ENCODE results near the gene BNC2. TPM values are rescaled to one million over a fixed set of nuclear protein-coding genes. Genes with fewer than 3 reads are reported as not detected.

BNC2 gene
- total and polyA plus RNA-seq, 8 donors, result 0.28 to 7.6 (median 0.99) TPM

GRCh38 chr9:16559418-16560188 lies 310.9 kb downstream of the BNC2 start:
- no peak for TF ChIP-seq CTCF (IDR thresholded peaks at IDR 0.05)
- ATAC-seq, result peak in 2 of 4 donors; percentile 27 to 38
- H3K4me3 ChIP-seq, result no peak overlapping the region

GRCh38 chr9:16555802-16556201 lies 314.7 kb downstream of the BNC2 start:
- Histone ChIP-seq H3K27me3 (no peaks in the 10 kb centered on the region), H3K9me3 (no peaks in the 10 kb centered on the region), H3K27ac (no peak overlapping the region), H3K36me3 (no peaks in the 10 kb centered on the region), H3K4me3 (no peak overlapping the region), H3K4me1 (no peaks in the 10 kb centered on the region)
- ATAC-seq, result no peak
- FAIRE-seq, result no peak
- WGBS, 2 donors, result 87 to 89% methylated on average over 1 of the region's 1 CpG
- no peak for DNase-seq
- intact Hi-C loops (cut with DNase I), result loop anchor here in 1 of 3 donors (10.0 kb wide), 1 partner anchor 59 kb away; no protein-coding TSS in a partner anchor
- no peak for TF ChIP-seq CTCF (IDR thresholded peaks at IDR 0.05)

More at GRCh38 chr9:16559418-16560188, 310.9 kb downstream of the BNC2 start:
- no peaks in the 10 kb centered on the region for H3K9me3 ChIP-seq
- H3K4me1 ChIP-seq, result no peaks in the 10 kb centered on the region
- 40 to 42% methylated on average over 6 of the region's 6 CpGs for WGBS, 2 donors
- H3K27me3 ChIP-seq, result no peaks in the 10 kb centered on the region
- H3K27ac ChIP-seq, result no peak overlapping the region
- intact Hi-C loops (cut with DNase I), result loop anchor here in 1 of 3 donors (10.0 kb wide), 1 partner anchor 55 kb away; no protein-coding TSS in a partner anchor
- FAIRE-seq (no peak), DNase-seq (no peak)
- no peaks in the 10 kb centered on the region for H3K36me3 ChIP-seq

- H3K27me3 ChIP-seq, result no peaks in the 10 kb centered on the region
- no peak overlapping the region for H3K27ac ChIP-seq
- H3K36me3 ChIP-seq, result no peaks in the 10 kb centered on the region
- WGBS, 2 donors, result 67 to 74% methylated on average over 7 of the region's 7 CpGs
- no peak for ATAC-seq
- TF ChIP-seq CTCF (IDR thresholded peaks at IDR 0.05), result no peak
- no peak for DNase-seq
- no peaks in the 10 kb centered on the region for H3K4me1 ChIP-seq
- no peak for FAIRE-seq
- H3K9me3 ChIP-seq, result no peaks in the 10 kb centered on the region
- no peak overlapping the region for H3K4me3 ChIP-seq
- intact Hi-C loops (cut with DNase I), result loop anchor here in 1 of 3 donors (10.0 kb wide), 1 partner anchor 61 kb away; no protein-coding TSS in a partner anchor
Observed at GRCh38 chr9:16553869-16554540, 316.5 kb downstream of the BNC2 start.

GRCh38 chr9:16552252-16552651 lies 318.2 kb downstream of the BNC2 start:
- no peak overlapping the region for H3K4me3 ChIP-seq
- H3K4me1 ChIP-seq, result no peaks in the 10 kb centered on the region
- DNase-seq (peak in 2 of 6 donors; percentile 8 to 42), ATAC-seq (no peak), FAIRE-seq (no peak)
- no peak for TF ChIP-seq CTCF (IDR thresholded peaks at IDR 0.05)
- no peaks in the 10 kb centered on the region for H3K27me3 ChIP-seq
- 76 to 87% methylated on average over 15 of the region's 15 CpGs for WGBS, 2 donors
- H3K9me3 ChIP-seq, result no peaks in the 10 kb centered on the region
- no peak overlapping the region for H3K27ac ChIP-seq
- intact Hi-C loops (cut with DNase I), result loop anchor here in 1 of 3 donors (10.0 kb wide), 1 partner anchor 63 kb away; no protein-coding TSS in a partner anchor
- H3K36me3 ChIP-seq, result no peaks in the 10 kb centered on the region
